Stimulated activated CD4-positive, alpha-beta T cell treated with anti-CD3 and anti-CD28 coated beads, Interleukin-4, amount 100 ng/mL, for 4 hours (primary cell): Measurements from ENCODE around the gene SLC16A6.
"Not testable (repeated sequence)": the region's sequence is repeated elsewhere in the genome, so short reads cannot be mapped to it uniquely, and the experiment has no call there.

ENCODE experiments used
- DNase-seq, 2 experiments: peaks; one replicate each; pipeline ENCODE4 v3.0.0-alpha.2; 2020

Gene SLC16A6

DNA sequence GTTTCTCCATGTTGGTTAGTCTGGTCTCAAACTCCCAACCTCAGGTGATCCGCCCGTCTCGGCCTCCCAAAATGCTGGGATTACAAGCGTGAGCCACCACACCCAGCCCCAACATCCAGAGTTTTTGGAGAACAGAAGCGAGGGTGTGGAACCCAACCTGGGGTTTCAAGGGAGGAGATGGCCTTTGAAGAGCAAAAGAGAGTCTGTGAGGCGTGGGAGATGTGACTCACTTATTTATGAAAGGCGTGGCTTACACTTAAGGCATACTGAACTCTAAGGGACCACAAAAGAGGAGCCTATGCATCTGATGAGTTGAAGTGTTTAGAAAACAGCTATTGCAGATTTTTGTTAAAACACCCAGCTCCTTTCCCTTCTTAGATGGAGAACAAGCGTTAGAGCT is 19.2 kb upstream of the SLC16A6 start:
- DNase-seq, result peak; percentile 21 to 64

DNA sequence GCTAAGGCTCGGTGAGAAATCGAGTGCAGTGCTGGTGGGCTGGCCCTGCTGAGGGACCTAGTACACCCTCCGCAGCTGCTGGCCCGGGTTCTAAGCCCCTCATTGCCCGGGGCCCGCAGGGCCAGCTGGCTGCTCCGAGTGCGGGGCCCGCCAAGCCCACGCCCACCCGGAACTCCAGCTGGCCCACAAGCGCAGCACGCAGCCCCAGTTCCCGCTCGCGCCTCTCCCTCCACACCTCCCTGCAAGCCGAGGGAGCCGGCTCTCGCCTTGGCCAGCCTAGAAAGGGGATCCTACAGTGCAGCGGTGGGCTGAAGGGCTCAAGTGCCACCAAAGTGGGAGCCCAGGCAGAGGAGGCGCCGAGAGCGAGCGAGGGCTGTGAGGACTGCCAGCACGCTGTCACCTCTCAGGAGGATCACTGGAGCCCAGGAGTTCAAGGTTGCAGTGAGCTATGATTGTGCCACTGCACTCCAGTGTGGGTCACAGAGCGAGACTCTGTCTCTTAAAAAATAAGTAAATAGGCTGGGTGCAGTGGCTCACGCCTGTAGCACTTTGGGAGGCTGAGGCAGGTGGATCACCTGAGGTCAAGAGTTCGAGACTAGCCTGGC is 18.2 kb upstream of the SLC16A6 start:
- not testable (repeated sequence) for DNase-seq

DNA sequence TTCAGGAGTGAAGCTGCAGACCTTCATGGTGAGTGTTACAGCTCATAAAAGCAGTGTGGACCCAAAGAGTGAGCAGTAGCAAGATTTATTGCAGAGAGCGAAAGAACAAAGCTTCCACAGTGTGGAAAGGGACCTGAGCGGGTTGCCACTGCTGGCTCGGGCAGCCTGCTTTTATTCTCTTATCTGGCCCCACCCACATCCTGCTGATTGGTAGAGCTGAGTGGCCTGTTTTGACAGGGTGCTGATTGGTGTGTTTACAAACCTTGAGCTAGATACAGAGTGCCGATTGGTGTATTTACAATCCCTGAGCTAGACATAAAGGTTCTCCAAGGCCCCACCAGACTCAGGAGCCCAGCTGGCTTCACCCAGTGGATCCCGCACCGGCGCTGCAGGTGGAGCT is 17.6 kb upstream of the SLC16A6 start:
- DNase-seq, result not testable (repeated sequence)

DNA sequence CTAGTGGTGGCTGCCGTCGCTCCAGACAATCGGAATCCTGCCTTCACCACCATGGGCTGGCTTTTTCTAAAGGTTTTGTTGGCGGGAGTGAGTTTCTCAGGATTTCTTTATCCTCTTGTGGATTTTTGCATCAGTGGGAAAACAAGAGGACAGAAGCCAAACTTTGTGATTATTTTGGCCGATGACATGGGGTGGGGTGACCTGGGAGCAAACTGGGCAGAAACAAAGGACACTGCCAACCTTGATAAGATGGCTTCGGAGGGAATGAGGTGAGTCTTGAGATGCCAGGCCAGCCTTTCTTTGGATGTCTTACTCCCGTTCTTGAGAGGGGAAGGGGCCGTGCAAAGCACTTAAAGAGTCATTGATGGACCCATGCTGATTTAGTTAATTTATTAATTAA is 16.5 kb upstream of the SLC16A6 start:
- DNase-seq, result no peak

DNA sequence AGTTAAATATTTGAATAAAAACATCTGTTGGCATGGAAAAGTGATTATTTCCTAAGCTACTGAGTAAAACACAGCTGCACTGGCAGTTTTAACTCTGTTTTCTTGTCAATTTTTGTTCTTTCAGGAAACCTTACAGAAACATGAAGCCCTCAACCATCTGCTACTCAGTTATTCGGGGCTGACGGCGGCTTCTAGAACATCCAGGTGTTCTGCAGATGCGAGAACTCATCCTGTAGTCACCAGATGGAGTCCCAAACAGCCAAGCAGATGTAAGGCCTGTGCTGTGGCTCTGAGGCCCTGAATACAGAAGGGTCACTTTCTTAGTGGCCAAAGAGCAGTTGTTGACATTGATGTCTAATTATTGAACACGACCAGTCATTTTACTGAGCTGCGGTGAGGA is 15.9 kb upstream of the SLC16A6 start:
- no peak for DNase-seq

DNA sequence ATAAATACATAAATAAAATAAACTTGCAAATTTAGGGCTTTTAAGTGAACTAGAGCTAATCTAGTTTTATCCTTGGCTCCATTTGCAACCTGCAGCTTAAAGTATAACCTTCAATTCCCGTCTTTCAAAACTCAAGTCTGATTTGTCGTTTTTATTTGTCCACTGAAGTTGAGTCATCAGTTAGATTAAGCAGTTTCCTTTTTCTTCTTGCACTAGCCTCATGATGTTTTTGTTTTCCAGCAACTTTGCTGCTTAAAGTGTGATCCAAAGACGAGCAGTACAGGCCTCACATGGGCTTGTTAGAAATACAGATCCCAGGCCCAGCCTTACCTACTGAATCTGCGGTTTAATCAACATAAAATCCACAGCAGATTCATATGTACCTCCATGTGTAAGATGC is 14.2 kb upstream of the SLC16A6 start:
- no peak for DNase-seq

DNA sequence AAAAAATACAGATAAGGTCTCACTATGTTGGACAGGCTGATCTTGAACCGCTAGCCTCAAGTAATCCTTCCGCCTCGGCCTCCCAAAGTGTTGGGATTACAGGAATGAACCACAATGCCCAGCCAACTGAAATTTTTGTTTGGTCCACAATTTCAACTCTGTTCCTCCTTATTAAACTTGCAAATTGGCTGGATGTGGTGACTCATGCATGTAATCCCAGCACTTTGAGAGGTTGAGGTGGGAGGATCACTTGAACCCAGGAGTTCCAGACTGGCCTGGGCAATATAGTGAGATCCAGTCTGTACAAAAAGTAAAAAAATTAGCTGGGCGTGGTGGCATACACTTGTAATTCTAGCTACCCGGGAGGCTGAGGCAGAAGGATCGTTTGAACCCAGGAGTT is 13.8 kb upstream of the SLC16A6 start:
- DNase-seq, result no peak

DNA sequence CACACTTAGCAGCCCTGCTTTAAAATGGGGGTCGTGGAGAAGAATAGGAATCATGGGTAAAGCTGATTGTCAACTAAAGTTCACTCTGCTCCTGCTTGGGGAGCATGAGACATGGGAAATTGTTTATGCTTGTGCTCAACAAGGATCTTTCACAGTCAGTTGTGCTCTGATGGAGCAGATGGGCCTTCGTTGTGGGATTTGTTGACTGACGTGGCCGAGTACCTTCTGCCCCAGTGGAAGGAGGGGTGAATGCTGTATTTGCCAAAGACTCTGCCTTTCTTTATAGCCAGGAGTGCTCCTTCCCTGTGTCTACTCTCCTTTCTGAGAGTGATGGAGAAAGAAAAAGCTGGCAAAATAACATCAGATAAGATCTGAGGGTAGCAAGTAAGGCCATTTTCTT is 11.7 kb upstream of the SLC16A6 start:
- no peak for DNase-seq

DNA sequence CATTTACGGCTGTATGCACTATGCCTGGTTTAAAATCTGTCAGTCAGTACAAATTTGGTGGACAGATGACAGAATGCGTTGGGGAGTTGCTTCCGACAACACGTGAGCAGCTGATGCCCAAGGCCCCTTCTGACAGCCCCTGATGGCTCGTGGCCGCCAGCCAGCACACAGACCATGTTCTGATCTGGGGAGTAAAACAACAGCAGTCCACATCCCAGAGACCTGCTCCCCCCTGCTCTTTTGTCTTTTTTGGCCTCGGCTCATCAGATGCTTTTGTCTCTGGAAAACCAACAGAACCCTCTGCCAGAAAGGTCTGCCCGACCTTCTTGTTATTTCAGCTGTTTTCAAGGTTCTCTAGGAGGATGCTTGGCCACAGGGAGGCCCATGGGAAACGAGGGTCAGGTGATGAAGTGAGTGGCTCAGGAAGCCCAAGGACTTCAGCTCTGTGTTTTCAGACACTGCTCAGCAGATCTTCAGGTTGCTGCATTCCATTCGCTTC is 11.2 kb upstream of the SLC16A6 start:
- no peak for DNase-seq

DNA sequence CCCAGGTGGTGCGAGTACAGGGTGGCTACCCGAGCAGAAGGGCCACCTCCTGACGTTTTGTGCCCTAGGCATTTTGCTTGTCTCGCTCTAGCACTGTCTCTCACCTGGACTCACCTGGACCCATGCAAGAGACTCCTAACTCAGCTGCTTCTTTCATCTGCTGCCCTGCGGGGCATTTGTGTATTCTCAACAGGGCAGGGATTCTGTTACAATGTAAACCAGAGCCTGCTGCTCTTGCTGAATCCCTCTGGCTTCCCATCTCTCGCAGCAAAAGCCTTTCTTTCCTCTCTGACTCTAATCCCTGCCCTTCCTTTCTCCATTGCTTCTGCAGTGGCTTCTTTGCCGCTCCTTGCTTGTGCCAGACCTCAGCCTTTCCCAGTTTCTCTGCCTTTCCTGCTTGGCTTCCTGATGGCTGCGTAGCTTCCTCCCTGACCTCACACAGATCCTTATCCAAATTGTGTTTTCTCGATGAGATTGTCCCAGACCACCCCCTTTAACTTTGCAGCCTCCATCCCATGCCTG is 10.6 kb upstream of the SLC16A6 start:
- DNase-seq, result no peak

DNA sequence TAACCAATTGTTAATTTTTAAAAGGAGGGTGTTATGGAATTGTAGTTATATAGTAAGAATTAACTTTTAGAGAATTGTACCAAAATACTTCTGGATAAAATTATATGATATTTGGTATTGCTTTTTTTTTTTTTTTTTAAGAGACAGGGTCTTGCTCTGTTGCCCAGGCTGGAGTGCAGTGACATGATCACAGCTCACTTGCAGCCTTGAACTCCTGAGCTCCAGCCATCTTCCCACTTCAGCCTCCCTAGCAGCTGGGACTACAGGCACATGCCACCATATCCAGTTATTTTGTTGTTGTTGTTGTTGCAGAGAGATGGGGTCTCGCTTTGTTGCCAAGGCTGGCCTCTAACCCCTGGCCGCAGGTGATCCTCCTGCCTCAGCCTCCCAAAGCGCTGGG is 8.9 kb upstream of the SLC16A6 start:
- no peak for DNase-seq

DNA sequence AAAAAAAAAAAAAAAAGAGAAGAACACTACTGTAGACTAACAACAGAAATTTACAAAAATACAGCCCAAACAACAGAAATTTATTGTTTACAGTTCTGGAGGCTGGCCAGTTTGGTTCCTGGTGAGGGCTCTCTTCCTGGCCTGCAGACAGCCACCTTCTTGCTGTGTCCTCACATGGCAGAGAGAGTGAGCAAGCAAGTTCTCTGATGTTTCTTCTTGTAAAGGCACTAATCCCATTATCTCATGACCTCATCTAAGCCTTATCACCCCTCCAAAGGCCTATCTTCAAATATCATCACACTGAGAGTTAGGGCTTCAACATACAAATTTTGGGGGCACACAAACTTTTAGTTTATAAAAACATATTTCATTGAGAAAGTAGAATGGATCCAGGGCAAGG is 7.7 kb upstream of the SLC16A6 start:
- no peak for DNase-seq

DNA sequence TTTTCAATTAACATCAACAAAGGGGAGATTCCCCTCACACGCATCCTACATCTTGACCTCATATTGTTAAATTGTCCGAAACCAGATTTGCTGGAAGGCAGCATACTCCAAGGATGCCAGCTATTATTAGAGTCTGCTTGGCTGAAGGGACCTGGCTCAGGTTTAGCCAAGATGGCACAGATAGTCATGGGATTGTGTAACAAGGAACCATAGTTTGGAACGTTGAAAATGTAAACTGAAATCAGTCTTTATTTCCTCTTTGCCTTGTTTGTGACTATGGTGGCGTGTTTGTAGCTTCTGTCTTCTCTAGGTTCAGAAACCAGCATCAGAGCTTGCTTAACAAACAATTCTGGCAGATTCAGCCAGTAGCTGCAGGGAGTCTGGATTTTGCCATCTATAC is 6.3 kb upstream of the SLC16A6 start:
- no peak for DNase-seq

DNA sequence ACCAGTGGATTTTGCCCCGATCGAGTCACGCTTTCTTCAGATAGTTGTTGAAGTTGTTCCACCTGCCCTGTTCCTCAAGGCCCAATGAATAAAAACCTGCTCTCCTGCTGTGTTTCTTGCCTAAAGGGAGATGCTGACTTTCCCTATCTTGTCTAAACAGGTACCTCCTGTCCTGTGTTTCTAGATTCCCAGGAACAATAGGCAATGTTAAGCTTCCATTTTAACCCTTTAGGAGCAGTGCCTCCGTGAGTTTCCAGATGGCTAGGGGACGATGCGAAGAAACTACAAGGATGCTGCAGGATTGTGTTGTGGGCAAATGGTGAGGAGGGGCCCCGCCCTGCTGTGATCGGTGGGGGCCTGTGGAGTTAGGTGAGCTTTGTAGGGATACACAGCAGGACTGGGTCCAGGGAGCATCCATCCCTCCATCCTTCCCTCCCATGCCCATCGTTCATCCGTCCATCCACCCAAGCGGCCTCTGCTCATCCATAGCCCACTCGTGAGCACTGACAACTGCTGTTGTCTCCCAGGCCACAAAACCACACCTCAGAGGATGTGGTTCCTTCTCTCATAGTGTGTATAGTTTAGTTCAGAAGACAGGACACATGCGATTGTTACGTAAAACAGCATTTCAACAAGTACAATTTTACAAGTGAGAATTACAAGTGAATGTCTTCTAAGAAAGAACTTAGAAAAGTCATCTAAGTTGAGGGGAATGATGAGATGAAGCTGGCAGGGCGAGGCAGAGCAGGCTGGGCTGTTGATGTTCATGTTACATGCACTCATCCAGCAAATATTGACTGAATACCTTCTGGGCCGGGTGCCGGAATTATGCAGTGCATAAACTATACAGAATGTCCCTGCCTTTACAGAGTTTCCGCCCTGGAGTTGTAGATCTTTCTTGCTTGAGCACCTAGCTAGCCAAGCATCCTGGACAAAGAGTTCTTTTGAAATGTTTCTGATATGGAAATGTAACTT is 5.6 kb upstream of the SLC16A6 start:
- peak in 1 of 2 experiments; percentile 21 for DNase-seq

DNA sequence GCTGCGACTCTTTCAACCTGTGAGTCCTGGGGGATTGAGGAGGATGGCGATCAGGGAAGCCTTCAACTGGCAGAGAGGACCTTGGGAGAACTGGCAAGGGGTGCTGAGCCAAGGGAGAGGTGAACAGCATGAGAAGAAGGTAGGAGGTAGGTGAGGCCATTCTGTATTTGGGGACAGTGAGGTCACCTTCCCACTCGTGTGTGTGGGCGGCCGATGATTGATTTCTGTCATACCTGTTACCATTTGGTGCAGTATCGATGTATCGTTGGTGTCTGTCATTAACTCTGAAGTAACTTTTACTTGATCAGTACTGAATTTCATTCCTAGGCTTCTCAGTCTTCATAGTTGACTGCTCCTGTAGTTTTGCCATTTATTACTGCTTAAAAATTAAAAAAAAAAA is 4.2 kb upstream of the SLC16A6 start:
- peak; percentile 41 to 43 for DNase-seq

DNA sequence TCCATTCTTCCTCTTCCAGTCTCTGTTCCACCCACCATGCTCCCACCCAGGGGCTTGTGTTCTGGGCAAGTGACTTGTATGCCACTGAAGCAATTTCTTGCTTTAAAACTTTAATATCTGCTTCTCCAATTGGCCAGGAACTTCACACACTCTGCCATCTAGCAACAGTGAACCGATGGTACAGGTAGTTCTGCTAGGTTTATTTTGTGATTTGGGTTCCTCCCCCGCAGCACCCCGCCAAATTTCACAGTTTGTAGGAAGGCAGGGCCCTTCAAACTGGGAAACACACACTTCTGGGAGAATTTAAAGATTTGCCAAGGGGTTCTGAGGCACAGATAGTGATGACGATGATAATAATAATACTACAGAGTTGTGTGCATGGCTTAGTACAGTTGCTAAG is 3.7 kb upstream of the SLC16A6 start:
- DNase-seq, result no peak

DNA sequence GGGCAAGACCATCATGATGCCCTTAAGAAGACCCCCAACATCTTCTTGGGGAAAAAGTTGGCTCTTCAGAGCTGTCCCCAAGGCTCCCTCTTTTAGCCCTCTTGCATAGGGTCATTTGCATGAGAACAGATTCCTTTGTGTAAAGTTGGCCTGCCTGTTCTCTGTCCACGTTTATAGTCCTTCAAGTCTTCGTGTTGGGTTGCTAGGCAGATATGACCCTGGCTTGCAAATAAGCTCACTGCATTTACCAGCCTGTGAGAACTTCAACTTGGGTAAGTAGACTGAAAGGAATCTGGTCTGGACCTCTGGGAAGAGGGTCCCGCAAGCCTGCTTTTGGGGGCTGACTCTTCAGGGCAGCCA is 3.2 kb upstream of the SLC16A6 start:
- DNase-seq, result no peak

DNA sequence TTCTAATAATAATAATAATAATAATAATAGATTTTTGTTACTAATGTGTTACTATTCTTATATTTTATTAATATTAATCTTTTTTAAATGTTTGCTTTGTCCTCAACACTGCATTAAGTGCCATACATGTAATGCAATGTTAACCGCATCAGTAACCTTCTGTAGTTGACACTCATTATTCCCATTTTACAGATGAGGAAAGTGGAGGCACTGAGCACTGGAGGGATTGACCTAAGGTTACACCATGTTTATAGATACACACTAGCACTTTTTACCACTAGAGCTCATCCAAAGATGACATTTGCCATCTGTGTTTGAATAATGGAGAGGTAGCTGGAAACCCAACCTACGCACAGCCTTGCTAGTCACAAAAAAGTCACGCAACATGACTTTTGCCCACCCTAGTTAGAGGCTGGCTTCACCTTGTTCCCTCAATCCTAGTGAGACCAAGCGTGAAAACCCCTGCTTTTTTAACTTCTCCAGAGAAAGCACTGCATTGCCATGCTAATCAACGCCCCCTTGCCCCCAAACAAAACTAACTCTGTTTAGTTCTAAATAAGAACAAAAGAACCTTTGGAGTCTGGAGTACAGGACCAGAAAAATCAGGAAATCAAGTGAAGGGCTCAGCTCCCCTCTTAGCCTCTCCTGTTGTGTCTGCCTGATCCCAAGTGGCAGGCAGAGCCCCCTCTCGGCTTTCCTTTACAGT is 2.7 kb upstream of the SLC16A6 start:
- DNase-seq, result no peak

DNA sequence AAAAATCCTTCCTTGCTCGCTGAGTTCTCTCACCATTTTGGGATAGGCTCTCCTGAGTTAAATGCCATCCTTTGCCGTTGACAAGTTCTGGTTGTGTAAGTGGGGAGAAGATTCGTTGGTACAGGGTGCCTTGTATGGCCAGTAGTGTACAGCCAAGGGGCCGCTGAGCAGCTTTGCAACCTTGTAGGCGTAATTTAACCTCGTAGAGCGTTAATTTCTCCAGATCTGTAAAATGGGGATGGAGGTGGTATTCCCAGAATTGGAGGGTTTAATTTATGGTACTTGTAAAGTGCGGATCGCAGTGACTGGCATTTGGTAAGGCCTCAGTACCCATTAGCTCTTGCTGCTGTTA is 1.7 kb upstream of the SLC16A6 start:
- DNase-seq, result no peak

DNA sequence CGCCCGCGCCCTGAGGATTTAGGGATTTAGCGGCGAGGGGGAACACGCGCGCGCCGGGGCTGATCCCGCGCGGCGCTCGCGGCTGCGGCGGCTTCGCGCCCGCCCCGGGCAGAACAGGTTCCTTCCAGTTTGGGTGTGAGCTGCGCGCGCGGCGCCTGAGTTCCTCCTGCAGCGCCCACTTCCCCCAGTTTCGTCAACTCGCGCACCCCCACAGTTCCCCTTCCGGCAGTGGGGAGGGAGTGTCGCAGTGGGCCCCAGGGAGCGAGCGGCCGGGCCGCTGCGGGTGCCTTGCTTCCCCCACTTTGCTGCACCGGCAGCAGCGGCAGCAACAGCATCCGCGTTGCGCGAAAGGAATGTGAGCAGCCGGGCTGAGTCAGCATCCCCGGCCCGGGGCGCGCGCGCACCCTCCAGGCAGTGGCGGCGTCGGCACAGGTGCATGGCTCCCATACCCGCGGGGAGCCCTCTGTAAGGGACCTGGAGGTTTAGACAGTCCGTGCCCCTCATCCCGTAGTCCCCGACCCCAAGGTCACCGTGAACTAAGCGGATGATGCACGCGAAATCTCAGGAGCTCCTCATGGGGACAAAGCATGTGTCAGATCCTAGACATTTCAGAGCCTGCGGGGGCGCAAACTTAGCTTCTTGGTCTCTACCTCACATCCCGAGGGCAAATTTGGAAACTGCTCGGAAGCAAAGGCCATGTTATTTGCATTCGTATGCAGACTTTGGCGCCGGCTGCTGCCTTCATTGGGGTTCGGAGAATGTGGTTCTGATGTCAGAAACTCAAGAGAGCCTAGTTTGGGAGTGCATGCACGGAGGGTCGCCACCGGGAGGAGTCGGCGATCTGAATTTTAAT is 1.1 kb upstream of the SLC16A6 start:
- peak; percentile 82 to 90 for DNase-seq

DNA sequence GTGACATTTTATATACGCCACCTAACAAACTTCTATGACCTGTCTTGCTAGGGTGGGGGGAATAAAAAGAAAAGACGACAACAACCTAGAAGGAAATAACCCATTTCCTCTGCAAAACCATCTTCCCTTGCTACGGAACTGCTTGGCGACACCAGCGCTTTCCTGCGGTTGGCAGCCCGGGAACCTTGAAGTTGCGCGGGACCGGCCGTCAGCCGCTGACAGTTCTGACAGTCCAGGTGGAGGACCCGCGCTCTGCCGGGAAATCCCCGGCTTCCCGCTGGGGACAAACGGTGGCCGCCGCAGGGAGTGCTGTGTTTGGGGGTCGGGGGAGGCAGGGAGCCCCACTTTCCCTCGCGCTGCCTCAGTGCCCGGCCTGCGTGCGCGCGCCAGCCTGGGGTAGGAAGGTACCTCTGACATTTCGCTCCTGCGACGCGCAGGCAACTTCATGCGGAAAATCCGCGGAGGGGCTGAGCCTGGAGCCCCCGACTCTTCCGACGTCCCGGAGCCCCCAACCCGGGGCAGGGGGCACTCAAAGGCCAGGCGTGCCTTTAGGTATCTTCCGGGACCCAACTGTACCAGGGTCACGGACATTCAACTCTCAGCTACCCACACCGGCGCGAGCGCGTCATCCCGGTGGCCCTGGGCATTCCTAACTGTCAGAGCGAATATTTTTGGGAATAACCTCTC is 516 bp downstream of the SLC16A6 start:
- peak; percentile 43 to 46 for DNase-seq

DNA sequence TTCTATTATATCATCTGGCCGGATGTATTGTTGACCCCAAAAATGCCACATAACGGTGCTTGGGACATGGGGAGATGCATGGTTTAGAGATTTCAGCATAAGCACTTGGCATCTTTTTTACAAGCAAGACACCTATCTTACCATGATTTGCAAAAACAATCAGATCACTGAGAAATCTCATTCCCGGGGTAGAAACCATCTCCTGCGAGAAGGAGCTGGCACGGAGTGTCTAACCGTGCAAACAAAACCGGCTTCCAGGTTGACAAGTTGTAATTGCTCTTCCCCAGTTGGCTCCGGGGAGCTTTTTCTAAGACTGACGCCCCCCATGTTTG is 1.0 kb downstream of the SLC16A6 start:
- DNase-seq, result no peak
